ENCODE results near the gene IBA57. TPM values are rescaled to one million over a fixed set of nuclear protein-coding genes. Genes with fewer than 3 reads are reported as not detected.
"Not testable (repeated sequence)": the region's sequence is repeated elsewhere in the genome, so short reads cannot be mapped to it uniquely, and the experiment has no call there.

IBA57 gene
- total RNA-seq, 4 donors from 2014 or later, result 8.2 to 11.8 (median 10.3) TPM

- Histone ChIP-seq H3K4me3 (no peak overlapping the region), H3K36me3 (peaks cover 0 to 4% (median 0%) of the 10 kb centered on the region in 3 donors), H3K9me3 (no peaks in the 10 kb centered on the region), H3K4me1 (no peaks in the 10 kb centered on the region), H3K27ac (no peak overlapping the region), H3K27me3 (no peaks in the 10 kb centered on the region)
- TF ChIP-seq POLR2A (IDR thresholded peaks at IDR 0.05) (no peak), CTCF (IDR thresholded peaks at IDR 0.05) (no peak)
- DNase-seq, result no peak
These were observed 60.1 kb downstream of the IBA57 start for GRCh38 chr1:228225740-228226139.

GRCh38 chr1:228226141-228226874 lies 60.7 kb downstream of the IBA57 start:
- peaks cover 0 to 4% (median 0%) of the 10 kb centered on the region in 3 donors for H3K36me3 ChIP-seq
- no peaks in the 10 kb centered on the region for H3K9me3 ChIP-seq
- DNase-seq, result no peak
- H3K4me1 ChIP-seq, result no peaks in the 10 kb centered on the region
- H3K27me3 ChIP-seq, result no peaks in the 10 kb centered on the region
- no peak for TF ChIP-seq CTCF (IDR thresholded peaks at IDR 0.05)
- TF ChIP-seq POLR2A (IDR thresholded peaks at IDR 0.05), result no peak
- H3K27ac ChIP-seq, result no peak overlapping the region
- no peak overlapping the region for H3K4me3 ChIP-seq

- Histone ChIP-seq H3K36me3 (peaks cover 0 to 4% (median 0%) of the 10 kb centered on the region in 3 donors), H3K4me1 (no peaks in the 10 kb centered on the region), H3K9me3 (no peaks in the 10 kb centered on the region), H3K4me3 (no peak overlapping the region), H3K27ac (peak overlapping the region in 1 of 4 donors; percentile 73), H3K27me3 (no peaks in the 10 kb centered on the region)
- TF ChIP-seq CTCF (IDR thresholded peaks at IDR 0.05) (peak in 3 of 6 experiments; percentile 42 to 51 (median 50)), POLR2A (IDR thresholded peaks at IDR 0.05) (peak in 1 of 2 donors; percentile 9)
- peak in 2 of 3 donors; percentile 76 to 83 for DNase-seq
These were observed 61.6 kb downstream of the IBA57 start for GRCh38 chr1:228226956-228227791.

GRCh38 chr1:228228147-228228546 lies 62.5 kb downstream of the IBA57 start:
- peak overlapping the region in 1 of 4 donors; percentile 73 for H3K27ac ChIP-seq
- H3K27me3 ChIP-seq, H3K36me3 ChIP-seq, H3K4me3 ChIP-seq, DNase-seq, H3K9me3 ChIP-seq, H3K4me1 ChIP-seq: not testable (repeated sequence)

GRCh38 chr1:228228601-228229074 lies 63.0 kb downstream of the IBA57 start:
- H3K4me3 ChIP-seq, result no peak overlapping the region
- DNase-seq, result no peak
- H3K36me3 ChIP-seq, result peaks cover 0 to 4% (median 0%) of the 10 kb centered on the region in 3 donors

More at GRCh38 chr1:228228601-228229074, 63.0 kb downstream of the IBA57 start:
- no peak for TF ChIP-seq POLR2A (IDR thresholded peaks at IDR 0.05)
- TF ChIP-seq CTCF (IDR thresholded peaks at IDR 0.05), result no peak
- H3K9me3 ChIP-seq, result no peaks in the 10 kb centered on the region
- H3K27me3 ChIP-seq, result no peaks in the 10 kb centered on the region
- no peaks in the 10 kb centered on the region for H3K4me1 ChIP-seq
- H3K27ac ChIP-seq, result peak overlapping the region in 1 of 4 donors; percentile 73

All from Peyer's patch (tissue), 4 donors.